ENCODE results near the gene ZC3H6. TPM values are rescaled to one million over a fixed set of nuclear protein-coding genes. Genes with fewer than 3 reads are reported as not detected.
A peak's percentile ranks its signal among the peaks of the same experiment; 100 is the strongest.

The ZC3H6 gene
- total and polyA plus RNA-seq, 2 of the 13 experiments (the other 11 are each of a cell fraction or from before 2014, with no cell fraction given) = 0.71 to 0.93 TPM

GRCh38 chr2:112314856-112315255, 39.5 kb downstream of the ZC3H6 start (continued):
- TF ChIP-seq HNF1A (IDR thresholded peaks at IDR 0.05; ENCODE audit: low read depth) (peak; percentile 74; the same call in 1 of the 2 replicates), HNF1A (CRISPR knock-in tag; IDR thresholded peaks at IDR 0.05; ENCODE audit: borderline replicate concordance) (peak; percentile 73; the same call in 1 of the 2 replicates), ZNF407 (CRISPR knock-in tag; IDR thresholded peaks at IDR 0.05; ENCODE audit: not compliant biosample characterization) (no peak), JUNB (CRISPR knock-in tag; IDR thresholded peaks at IDR 0.05; ENCODE audit: borderline replicate concordance) (no peak), ZNF619 (CRISPR knock-in tag; IDR thresholded peaks at IDR 0.05) (no peak), IKZF5 (CRISPR knock-in tag; IDR thresholded peaks at IDR 0.05) (peak; percentile 41; the same call in 1 of the 2 replicates), SOX13 (IDR thresholded peaks at IDR 0.05) (peak; percentile 69; the same call in 1 of the 2 replicates), SOX13 (CRISPR knock-in tag; conservative IDR thresholded peaks at IDR 0.05 in 1 of 2, IDR thresholded peaks at IDR 0.05 in 1 of 2) (peak in 1 of 2 experiments; percentile 95; a peak in 2 of 4 replicates), ZNF350 (CRISPR knock-in tag; IDR thresholded peaks at IDR 0.05; ENCODE audit: borderline replicate concordance, low read depth) (no peak), ZIK1 (CRISPR knock-in tag; IDR thresholded peaks at IDR 0.05; ENCODE audit: borderline replicate concordance, low read depth) (no peak), ZNF597 (CRISPR knock-in tag; IDR thresholded peaks at IDR 0.05) (no peak), ZNF598 (CRISPR knock-in tag; IDR thresholded peaks at IDR 0.05; ENCODE audit: borderline replicate concordance) (no peak), ZBTB8A (CRISPR knock-in tag; IDR thresholded peaks at IDR 0.05; ENCODE audit: borderline replicate concordance, low read depth) (no peak), ZNF460 (CRISPR knock-in tag; IDR thresholded peaks at IDR 0.05; ENCODE audit: borderline replicate concordance) (no peak)
